HUES48 (cell line): ENCODE data around the gene TULP4.
"Not testable (repeated sequence)": the region's sequence is repeated elsewhere in the genome, so short reads cannot be mapped to it uniquely, and the experiment has no call there.

ENCODE experiments used
- H3K27ac ChIP-seq: one replicate; pipeline ENCODE4 v1.7.0; 2013; ENCODE audit warnings: low read depth, low read length, inconsistent platforms
- H3K27me3 ChIP-seq: 2 replicates; pipeline ENCODE4 v1.6.1; 2013; ENCODE audit warnings: mild to moderate bottlenecking, low read length; ENCODE audit not compliant: control insufficient read depth, insufficient read depth
- H3K36me3 ChIP-seq: 2 replicates; pipeline ENCODE4 v1.6.1; 2013; ENCODE audit warnings: low read length; ENCODE audit not compliant: control insufficient read depth, insufficient read depth
- H3K4me1 ChIP-seq: 2 replicates; pipeline ENCODE4 v1.6.1; 2013; ENCODE audit warnings: mild to moderate bottlenecking, low read length; ENCODE audit not compliant: control insufficient read depth, insufficient read depth
- H3K4me3 ChIP-seq: 2 replicates; pipeline ENCODE4 v1.5.1; 2013; ENCODE audit warnings: mild to moderate bottlenecking, low read depth, low read length
- H3K9ac ChIP-seq: 2 replicates; pipeline ENCODE4 v1.6.1; 2013; ENCODE audit warnings: mild to moderate bottlenecking, low read depth, low read length, moderate library complexity
- H3K9me3 ChIP-seq: 2 replicates; pipeline ENCODE4 v1.6.1; 2013; ENCODE audit warnings: low read length; ENCODE audit not compliant: control insufficient read depth, insufficient read depth

The TULP4 gene

GRCh38 chr6:158467923-158468322, 155.7 kb downstream of the TULP4 start:
- Histone ChIP-seq H3K27ac (peak overlapping the region; percentile 52), H3K27me3 (peaks cover 66% of the 10 kb centered on the region), H3K36me3 (peaks cover 5% of the 10 kb centered on the region; the same call in 1 of the 2 replicates), H3K4me1 (peaks cover 46% of the 10 kb centered on the region), H3K9me3 (no peaks in the 10 kb centered on the region), H3K4me3 (no peak overlapping the region), H3K9ac (no peak overlapping the region)

- H3K4me1 ChIP-seq: peaks cover 46% of the 10 kb centered on the region
- no peak overlapping the region for H3K9ac ChIP-seq
- peaks cover 5% of the 10 kb centered on the region; the same call in 1 of the 2 replicates for H3K36me3 ChIP-seq
- H3K27ac ChIP-seq: no peak overlapping the region
- no peaks in the 10 kb centered on the region for H3K9me3 ChIP-seq
- no peak overlapping the region for H3K4me3 ChIP-seq
- peaks cover 66% of the 10 kb centered on the region for H3K27me3 ChIP-seq
Observed at GRCh38 chr6:158468666-158469065, 156.4 kb downstream of the TULP4 start.

- H3K36me3 ChIP-seq, H3K9me3 ChIP-seq, H3K27ac ChIP-seq, H3K9ac ChIP-seq, H3K4me3 ChIP-seq: not testable (repeated sequence)
- Histone ChIP-seq H3K27me3 (peaks cover 66% of the 10 kb centered on the region), H3K4me1 (peaks cover 36% of the 10 kb centered on the region)
Observed at GRCh38 chr6:158470023-158470422, 157.8 kb downstream of the TULP4 start.

- H3K27me3 ChIP-seq: peaks cover 56% of the 10 kb centered on the region
- peaks cover 5% of the 10 kb centered on the region; the same call in 1 of the 2 replicates for H3K36me3 ChIP-seq
- no peaks in the 10 kb centered on the region for H3K9me3 ChIP-seq
- no peak overlapping the region for H3K9ac ChIP-seq
- peaks cover 28% of the 10 kb centered on the region for H3K4me1 ChIP-seq
- no peak overlapping the region for H3K27ac ChIP-seq
- H3K4me3 ChIP-seq: no peak overlapping the region
Observed at GRCh38 chr6:158471339-158471738, 159.1 kb downstream of the TULP4 start.

GRCh38 chr6:158472447-158472846, 160.2 kb downstream of the TULP4 start:
- 0 out of 2 replicates have a peak, but pooled peaks cover 5% of the 10 kb centered on the region for H3K36me3 ChIP-seq
- H3K27ac ChIP-seq: no peak overlapping the region
- H3K9me3 ChIP-seq: no peaks in the 10 kb centered on the region
- peaks cover 45% of the 10 kb centered on the region for H3K27me3 ChIP-seq
- peaks cover 28% of the 10 kb centered on the region for H3K4me1 ChIP-seq
- no peak overlapping the region for H3K9ac ChIP-seq
- no peak overlapping the region for H3K4me3 ChIP-seq

GRCh38 chr6:158474961-158475343, 162.7 kb downstream of the TULP4 start:
- Histone ChIP-seq H3K9ac (no peak overlapping the region), H3K4me1 (peaks cover 14% of the 10 kb centered on the region), H3K4me3 (no peak overlapping the region), H3K36me3 (peaks cover 14% of the 10 kb centered on the region), H3K27me3 (peaks cover 20% of the 10 kb centered on the region), H3K9me3 (no peaks in the 10 kb centered on the region), H3K27ac (peak overlapping the region; percentile 46)

- H3K36me3 ChIP-seq: peaks cover 20% of the 10 kb centered on the region
- peak overlapping the region; percentile 46 for H3K27ac ChIP-seq
Observed at GRCh38 chr6:158475344-158476302, 163.4 kb downstream of the TULP4 start.

GRCh38 chr6:158476389-158476788, 164.1 kb downstream of the TULP4 start:
- Histone ChIP-seq H3K4me3 (no peak overlapping the region), H3K4me1 (peaks cover 7% of the 10 kb centered on the region), H3K27me3 (peaks cover 6% of the 10 kb centered on the region), H3K36me3 (peaks cover 26% of the 10 kb centered on the region), H3K9ac (no peak overlapping the region), H3K27ac (no peak overlapping the region), H3K9me3 (no peaks in the 10 kb centered on the region)

More at GRCh38 chr6:158475344-158476302, 163.4 kb downstream of the TULP4 start:
- peaks cover 10% of the 10 kb centered on the region for H3K4me1 ChIP-seq
- H3K4me3 ChIP-seq: no peak overlapping the region
- no peaks in the 10 kb centered on the region for H3K9me3 ChIP-seq
- H3K27me3 ChIP-seq: peaks cover 13% of the 10 kb centered on the region
- no peak overlapping the region for H3K9ac ChIP-seq

- peaks cover 33% of the 10 kb centered on the region for H3K36me3 ChIP-seq
- not testable (repeated sequence) for H3K27me3 ChIP-seq, H3K4me1 ChIP-seq, H3K27ac ChIP-seq, H3K9ac ChIP-seq, H3K9me3 ChIP-seq, H3K4me3 ChIP-seq
Observed at GRCh38 chr6:158477722-158478121, 165.5 kb downstream of the TULP4 start.

GRCh38 chr6:158480989-158481388, 168.7 kb downstream of the TULP4 start:
- no peak overlapping the region for H3K9ac ChIP-seq
- no peaks in the 10 kb centered on the region for H3K27me3 ChIP-seq
- H3K36me3 ChIP-seq: peaks cover 38% of the 10 kb centered on the region
- no peaks in the 10 kb centered on the region for H3K4me1 ChIP-seq
- H3K4me3 ChIP-seq: no peak overlapping the region
- no peaks in the 10 kb centered on the region for H3K9me3 ChIP-seq
- no peak overlapping the region for H3K27ac ChIP-seq

- Histone ChIP-seq H3K4me1 (no peaks in the 10 kb centered on the region), H3K9ac (no peak overlapping the region), H3K27me3 (no peaks in the 10 kb centered on the region), H3K4me3 (no peak overlapping the region), H3K27ac (peak overlapping the region; percentile 17), H3K36me3 (peaks cover 33% of the 10 kb centered on the region), H3K9me3 (no peaks in the 10 kb centered on the region)
Observed at GRCh38 chr6:158481690-158482473, 169.6 kb downstream of the TULP4 start.
